ENCODE results near the gene TCP11L2.

TCP11L2 gene

DNA sequence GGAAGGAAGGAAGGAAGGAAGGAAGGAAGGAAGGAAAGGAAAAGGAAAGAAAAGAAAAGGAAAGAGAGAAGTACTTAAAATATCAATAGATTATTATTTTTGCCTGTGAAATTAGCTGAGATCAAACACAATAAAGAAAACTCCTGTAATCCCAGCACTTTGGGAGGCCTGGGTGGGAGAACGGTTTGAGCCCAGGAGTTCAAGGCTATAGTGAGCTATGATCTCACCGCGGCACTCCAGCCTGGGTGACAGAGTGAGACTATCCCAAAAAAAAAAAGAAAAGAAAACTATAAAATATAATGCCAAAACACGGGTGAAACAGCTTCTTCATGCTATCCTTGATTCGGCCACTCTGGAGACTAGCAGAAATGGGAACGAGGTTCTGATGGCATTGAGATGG, 28.5 kb upstream of the TCP11L2 start:
- TF ChIP-seq, protein P1, sequence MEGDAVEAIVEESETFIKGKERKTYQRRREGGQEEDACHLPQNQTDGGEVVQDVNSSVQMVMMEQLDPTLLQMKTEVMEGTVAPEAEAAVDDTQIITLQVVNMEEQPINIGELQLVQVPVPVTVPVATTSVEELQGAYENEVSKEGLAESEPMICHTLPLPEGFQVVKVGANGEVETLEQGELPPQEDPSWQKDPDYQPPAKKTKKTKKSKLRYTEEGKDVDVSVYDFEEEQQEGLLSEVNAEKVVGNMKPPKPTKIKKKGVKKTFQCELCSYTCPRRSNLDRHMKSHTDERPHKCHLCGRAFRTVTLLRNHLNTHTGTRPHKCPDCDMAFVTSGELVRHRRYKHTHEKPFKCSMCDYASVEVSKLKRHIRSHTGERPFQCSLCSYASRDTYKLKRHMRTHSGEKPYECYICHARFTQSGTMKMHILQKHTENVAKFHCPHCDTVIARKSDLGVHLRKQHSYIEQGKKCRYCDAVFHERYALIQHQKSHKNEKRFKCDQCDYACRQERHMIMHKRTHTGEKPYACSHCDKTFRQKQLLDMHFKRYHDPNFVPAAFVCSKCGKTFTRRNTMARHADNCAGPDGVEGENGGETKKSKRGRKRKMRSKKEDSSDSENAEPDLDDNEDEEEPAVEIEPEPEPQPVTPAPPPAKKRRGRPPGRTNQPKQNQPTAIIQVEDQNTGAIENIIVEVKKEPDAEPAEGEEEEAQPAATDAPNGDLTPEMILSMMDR (IDR thresholded peaks at IDR 0.05; ENCODE audit: low read depth, low read length) = no peak
- DNase-seq (ENCODE audit: low read depth, low spot score) = no peak
- H3K4me3 ChIP-seq (ENCODE audit: low read depth, low read length) = no peak overlapping the region
- in situ Hi-C loops (cut with HindIII; ENCODE audit: low sequenced_read_pairs) = no loop called here

DNA sequence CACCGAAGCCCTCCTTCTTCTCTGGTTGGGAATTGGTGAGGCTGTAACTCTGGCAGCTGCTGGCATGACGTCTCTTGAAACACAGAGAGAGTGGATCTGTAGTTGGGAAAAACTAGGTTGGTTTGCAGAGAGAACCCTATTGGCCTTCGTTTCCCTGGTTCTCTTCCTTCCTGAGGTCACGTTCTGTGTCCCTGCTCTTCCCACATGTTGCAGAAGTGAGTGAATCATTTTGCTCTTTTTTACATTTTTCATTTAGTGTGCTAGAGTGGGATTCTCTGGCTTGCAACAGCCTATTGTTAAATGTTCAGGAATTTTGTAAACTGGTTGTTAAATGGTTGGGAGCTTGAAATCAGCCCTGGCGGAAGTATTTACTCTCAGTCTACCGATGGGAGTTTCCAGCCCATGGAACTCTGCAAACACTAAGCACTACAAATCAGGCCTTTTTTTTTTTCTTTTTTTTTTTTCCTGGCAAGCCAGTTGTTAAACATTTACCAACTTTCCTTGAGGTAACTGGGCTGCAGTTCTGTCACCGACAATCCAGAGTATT, 27.9 kb upstream of the TCP11L2 start:
- in situ Hi-C loops (cut with HindIII; ENCODE audit: low sequenced_read_pairs) = no loop called here
- TF ChIP-seq, protein P1 (IDR thresholded peaks at IDR 0.05; ENCODE audit: low read depth, low read length) = no peak
- no peak for DNase-seq (ENCODE audit: low read depth, low spot score)
- H3K4me3 ChIP-seq (ENCODE audit: low read depth, low read length) = no peak overlapping the region

DNA sequence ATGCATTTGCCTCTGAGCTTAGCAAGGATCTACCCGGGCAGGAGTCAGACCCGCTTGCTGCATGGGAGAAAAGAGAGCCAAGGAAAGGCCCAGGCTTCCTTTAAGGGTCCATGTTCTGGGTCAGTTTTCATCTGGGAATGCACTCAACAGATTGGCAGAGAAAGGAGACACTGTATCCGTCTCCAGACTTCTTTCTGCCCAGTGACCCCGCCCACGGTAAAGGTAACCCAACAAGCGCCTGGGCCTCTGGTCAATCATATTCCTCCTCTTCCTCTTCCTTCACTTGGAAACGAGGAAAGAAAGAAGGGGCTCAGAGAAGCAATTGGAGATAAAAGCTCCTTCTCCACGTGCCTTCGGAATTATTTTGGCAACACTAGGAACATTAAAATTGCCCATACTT, 27.1 kb upstream of the TCP11L2 start:
- in situ Hi-C loops (cut with HindIII; ENCODE audit: low sequenced_read_pairs) = no loop called here
- H3K4me3 ChIP-seq (ENCODE audit: low read depth, low read length) = no peak overlapping the region
- TF ChIP-seq, protein P1 (IDR thresholded peaks at IDR 0.05; ENCODE audit: low read depth, low read length) = no peak
- DNase-seq (ENCODE audit: low read depth, low spot score) = no peak

DNA sequence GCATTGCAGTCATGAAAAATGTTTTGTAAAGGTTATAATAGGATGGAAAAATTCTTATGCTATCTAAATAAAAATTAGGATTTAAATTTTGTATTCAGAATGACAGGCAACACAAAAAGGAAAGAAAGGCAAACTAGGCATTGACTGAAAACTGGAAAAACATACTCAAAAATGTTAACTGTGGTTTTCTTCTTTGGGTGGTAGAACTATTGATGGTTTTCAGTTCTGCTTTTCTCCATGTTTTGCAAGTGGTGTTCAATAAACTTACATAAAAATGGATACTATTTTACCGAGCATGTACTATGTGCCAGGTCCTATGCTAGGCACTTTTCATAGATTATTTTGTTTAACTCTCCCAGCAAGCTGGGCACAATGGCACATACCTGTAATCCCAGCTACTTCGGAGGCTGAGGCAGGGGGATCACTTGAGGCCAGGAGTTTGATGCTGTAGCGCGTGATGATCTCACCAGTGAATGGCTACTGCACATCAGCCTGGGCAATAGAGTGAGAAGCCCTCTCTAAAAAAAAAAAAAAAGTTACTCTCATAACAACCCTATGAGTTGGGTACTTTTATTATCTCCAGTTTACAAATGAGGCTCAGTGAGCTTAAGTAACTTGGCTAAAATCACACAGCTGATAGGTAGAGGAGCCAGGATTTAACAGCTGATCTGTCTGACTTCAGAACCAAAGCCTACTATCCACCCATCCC, 26.3 kb upstream of the TCP11L2 start:
- DNase-seq (ENCODE audit: low read depth, low spot score) = no peak
- in situ Hi-C loops (cut with HindIII; ENCODE audit: low sequenced_read_pairs) = no loop called here
- TF ChIP-seq, protein P1 (IDR thresholded peaks at IDR 0.05; ENCODE audit: low read depth, low read length) = no peak
- no peak overlapping the region for H3K4me3 ChIP-seq (ENCODE audit: low read depth, low read length)

DNA sequence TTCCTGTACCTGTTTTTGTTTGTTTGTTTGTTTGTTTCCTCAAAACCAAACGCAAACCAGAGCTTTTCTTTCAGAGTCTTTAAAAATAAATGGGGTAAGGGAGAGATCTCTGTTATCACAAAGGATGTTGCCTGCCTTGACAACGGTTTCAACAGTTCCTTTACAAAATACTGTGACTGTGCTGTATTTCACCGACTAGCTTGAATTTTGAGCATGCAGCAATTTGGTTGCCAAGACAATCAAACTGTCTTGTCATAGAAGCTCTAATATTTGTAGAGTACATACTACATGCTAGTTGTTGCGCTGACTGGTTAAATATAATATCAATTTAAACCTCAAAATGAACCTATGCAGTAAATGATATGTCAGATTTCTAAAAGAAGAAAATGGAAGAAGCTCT, 22.4 kb upstream of the TCP11L2 start:
- in situ Hi-C loops (cut with HindIII; ENCODE audit: low sequenced_read_pairs) = no loop called here
- TF ChIP-seq, protein P1 (IDR thresholded peaks at IDR 0.05; ENCODE audit: low read depth, low read length) = no peak
- no peak overlapping the region for H3K4me3 ChIP-seq (ENCODE audit: low read depth, low read length)
- no peak for DNase-seq (ENCODE audit: low read depth, low spot score)

DNA sequence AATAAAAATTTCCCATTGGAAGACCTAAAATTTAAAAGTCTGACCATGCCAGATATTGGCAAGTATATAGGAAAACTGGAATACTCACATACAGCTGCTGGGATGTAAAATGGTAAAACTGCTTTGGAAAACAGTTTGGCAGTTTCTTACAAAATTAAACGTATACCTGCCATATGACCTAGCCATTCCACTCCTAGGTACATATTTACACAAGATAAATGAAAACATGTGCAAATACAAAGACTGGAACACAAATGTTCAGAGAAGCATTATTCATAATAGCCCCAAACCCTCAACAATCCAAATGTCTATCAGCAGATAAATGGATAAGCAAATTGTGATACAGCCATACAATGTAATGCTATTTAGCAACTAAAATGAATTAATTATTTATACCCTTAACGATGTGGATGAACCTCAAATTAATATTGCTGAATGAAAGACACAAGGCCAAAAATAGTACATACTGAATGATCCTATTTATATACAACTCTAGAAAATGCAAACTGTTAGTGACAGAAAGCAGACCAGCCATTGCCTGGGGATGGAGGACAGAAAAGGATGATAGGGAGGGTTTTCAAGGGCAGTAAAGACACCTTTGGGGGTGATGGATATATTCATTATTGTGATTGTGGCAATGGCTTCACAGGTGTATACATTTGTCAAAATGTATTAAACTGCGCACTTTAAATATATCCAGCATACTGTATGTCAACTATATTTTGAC, 21.3 kb upstream of the TCP11L2 start:
- TF ChIP-seq, protein P1 (IDR thresholded peaks at IDR 0.05; ENCODE audit: low read depth, low read length) = no peak
- in situ Hi-C loops (cut with HindIII; ENCODE audit: low sequenced_read_pairs) = no loop called here
- no peak overlapping the region for H3K4me3 ChIP-seq (ENCODE audit: low read depth, low read length)
- no peak for DNase-seq (ENCODE audit: low read depth, low spot score)
